WTC11 (cell line): ENCODE data around the gene TKTL1. TPM values are rescaled to one million over a fixed set of nuclear protein-coding genes. Genes with fewer than 3 reads are reported as not detected.

Experiments
- ATAC-seq: fragments of 200-7000 bp; cut with Tn5 transposase; 2 replicates; pipeline ENCODE4 v1.10.0; 2021; ENCODE audit warnings: mild to moderate bottlenecking, moderate library complexity
- CTCF ChIA-PET: fragments of 300-600 bp; sonication (Branson Sonifier 250); formaldehyde crosslinking; loops from one replicate; lab custom pipeline; 2021; ENCODE audit warnings: antibody characterized with exemption; lab: Charles Lee
- POLR2A ChIA-PET: fragments of 350-600 bp; sonication (Branson Sonifier 250); formaldehyde crosslinking; loops from one replicate; lab custom pipeline; 2021; ENCODE audit warnings: antibody characterized with exemption; lab: Charles Lee
- DNase-seq: peaks from one replicate; pipeline ENCODE4 v3.0.0; 2021; ENCODE audit warnings: low spot score
- H3K27ac Mint-ChIP-seq: 2 replicates; pipeline ENCODE4 v1.8.0; 2021; ENCODE audit warnings: mixed read lengths
- H3K27me3 Mint-ChIP-seq: 2 replicates; pipeline ENCODE4 v1.8.0; 2021; ENCODE audit warnings: low read depth, mild to moderate bottlenecking, moderate library complexity, mixed read lengths
- H3K36me3 Mint-ChIP-seq: 2 replicates; pipeline ENCODE4 v1.8.0; 2021; ENCODE audit warnings: mixed read lengths
- H3K4me1 Mint-ChIP-seq: 2 replicates; pipeline ENCODE4 v1.8.0; 2022; ENCODE audit warnings: mixed read lengths
- H3K4me3 Mint-ChIP-seq: 2 replicates; pipeline ENCODE4 v1.8.0; 2021; ENCODE audit warnings: mild to moderate bottlenecking, moderate library complexity, mixed read lengths
- H3K9me3 Mint-ChIP-seq: 2 replicates; pipeline ENCODE4 v1.8.0; 2021; ENCODE audit warnings: mixed read lengths
- CDX4 ChIP-seq: fragments of 250-450 bp; sonication (Bioruptor Pico); IDR thresholded peaks from 2 replicates; pipeline ENCODE4 v1.9.0; 2021; ENCODE audit warnings: moderate library complexity, mild to moderate bottlenecking, inconsistent platforms, borderline replicate concordance
- E2F5 ChIP-seq: sonication (generic); formaldehyde crosslinking; IDR thresholded peaks from 2 replicates; pipeline ENCODE4 v1.8.1; 2022; ENCODE audit warnings: mild to moderate bottlenecking, moderate library complexity, missing genetic modification reagents
- EMX1 ChIP-seq: fragments of 250-450 bp; sonication (Bioruptor Pico); IDR thresholded peaks from 2 replicates; pipeline ENCODE4 v1.8.0; 2021; ENCODE audit warnings: mild to moderate bottlenecking
- ETV6 ChIP-seq: sonication (generic); formaldehyde crosslinking; IDR thresholded peaks from 2 replicates; pipeline ENCODE4 v1.8.1; 2022; ENCODE audit warnings: mild to moderate bottlenecking, missing genetic modification reagents
- FOXJ3 ChIP-seq: sonication (generic); formaldehyde crosslinking; IDR thresholded peaks from 2 replicates; pipeline ENCODE4 v1.9.0; 2021; ENCODE audit warnings: missing genetic modification reagents, mild to moderate bottlenecking, borderline replicate concordance
- FOXP1 ChIP-seq: sonication (generic); formaldehyde crosslinking; IDR thresholded peaks from 2 replicates; pipeline ENCODE4 v1.8.0; 2022; ENCODE audit warnings: missing genetic modification reagents, mild to moderate bottlenecking, moderate library complexity, borderline replicate concordance
- KAT7 ChIP-seq: sonication (generic); formaldehyde crosslinking; IDR thresholded peaks from 2 replicates; pipeline ENCODE4 v1.8.1; 2023; ENCODE audit warnings: missing genetic modification reagents, mild to moderate bottlenecking, borderline replicate concordance
- MLX ChIP-seq: sonication (generic); formaldehyde crosslinking; IDR thresholded peaks from 2 replicates; pipeline ENCODE4 v1.8.1; 2023; ENCODE audit warnings: mild to moderate bottlenecking, missing genetic modification reagents, moderate library complexity
- NFE2L1 ChIP-seq: sonication (generic); formaldehyde crosslinking; IDR thresholded peaks from 2 replicates; pipeline ENCODE4 v1.8.1; 2023; ENCODE audit warnings: missing genetic modification reagents
- NR3C1 ChIP-seq: sonication (generic); formaldehyde crosslinking; conservative IDR thresholded peaks from 2 replicates; pipeline ENCODE4 v1.8.1; 2023; ENCODE audit warnings: low read depth, mild to moderate bottlenecking, missing genetic modification reagents
- OVOL2 ChIP-seq: fragments of 250-450 bp; sonication (Bioruptor Pico); IDR thresholded peaks from 2 replicates; pipeline ENCODE4 v1.9.0; 2021; ENCODE audit warnings: mild to moderate bottlenecking, borderline replicate concordance
- SMAD4 ChIP-seq: sonication (generic); formaldehyde crosslinking; IDR thresholded peaks from 2 replicates; pipeline ENCODE4 v1.8.0; 2022; ENCODE audit warnings: mild to moderate bottlenecking, missing genetic modification reagents
- SOX15 ChIP-seq: fragments of 250-450 bp; sonication (Bioruptor Pico); IDR thresholded peaks from 2 replicates; pipeline ENCODE4 v1.9.0; 2021; ENCODE audit warnings: mild to moderate bottlenecking
- total RNA-seq: library from RNA; stranded (reverse); gene quantifications from 3 replicates; pipeline ENCODE4 v1.2.3, GENCODE V29; 2021
- TF ChIP-seq, protein P1 (sequence below): sonication (generic); formaldehyde crosslinking; IDR thresholded peaks from 2 replicates; pipeline ENCODE4 v1.8.0; 2022; ENCODE audit warnings: missing genetic modification reagents
- TF ChIP-seq, protein P2 (sequence below): sonication (generic); formaldehyde crosslinking; IDR thresholded peaks from 2 replicates; pipeline ENCODE4 v1.8.0; 2022; ENCODE audit warnings: mild to moderate bottlenecking, missing genetic modification reagents
- TF ChIP-seq, protein P3 (sequence below): sonication (generic); formaldehyde crosslinking; IDR thresholded peaks from 2 replicates; pipeline ENCODE4 v1.8.0; 2023; ENCODE audit warnings: missing genetic modification reagents
- TF ChIP-seq, protein P4 (sequence below): sonication (generic); formaldehyde crosslinking; IDR thresholded peaks from 2 replicates; pipeline ENCODE4 v1.8.1; 2022; ENCODE audit warnings: missing genetic modification reagents, borderline replicate concordance
- TF ChIP-seq, protein P5 (sequence below): fragments of 250-450 bp; sonication (Bioruptor Pico); conservative IDR thresholded peaks from 2 replicates; pipeline ENCODE4 v1.9.0; 2021; ENCODE audit warnings: mild to moderate bottlenecking

The TKTL1 gene
- total RNA-seq, 1 experiment from 2014 or later, result 0.46 TPM

DNA sequence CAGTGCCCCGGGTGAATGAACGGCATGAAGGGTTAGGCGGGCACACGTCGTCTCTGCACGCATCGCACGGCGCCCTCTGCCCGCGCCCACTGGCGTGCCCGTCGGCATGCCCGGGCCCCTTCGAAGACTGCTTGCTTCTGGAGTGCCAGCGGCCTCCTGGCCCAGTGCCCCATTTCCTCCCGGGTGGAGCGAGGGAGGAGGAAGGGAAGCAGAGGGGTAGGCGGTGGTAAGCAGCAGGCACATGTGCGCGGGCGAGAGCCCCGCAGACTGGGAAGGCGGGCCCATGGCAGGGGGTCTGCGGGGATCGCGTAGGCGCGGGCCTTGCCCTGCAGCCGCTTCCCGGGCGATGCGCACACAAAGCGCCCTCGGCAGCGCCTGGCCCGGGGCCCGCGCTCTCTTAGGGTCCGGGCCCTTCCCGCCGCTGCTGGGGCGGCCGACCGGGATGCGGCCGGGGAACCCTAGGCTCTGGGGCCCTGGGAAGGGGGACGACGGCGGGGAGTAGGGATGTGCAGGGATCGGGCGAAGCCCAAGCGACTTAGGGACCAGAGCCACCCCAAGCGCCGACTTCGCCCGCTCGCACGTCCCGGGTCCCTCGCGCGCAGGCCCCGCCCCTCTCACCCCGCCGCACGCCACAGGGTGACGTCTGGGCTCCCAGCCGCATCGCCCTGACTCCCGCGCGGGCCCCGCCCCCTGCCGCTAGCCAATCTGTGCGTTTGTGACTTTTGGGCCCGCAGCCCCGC lies 82.6 kb downstream of the TKTL1 start:
- POLR2A ChIA-PET, result interaction anchor here (1.0 to 3.3 kb wide), 5 partner anchors 7 to 31 kb away, joined by 3 to 13 read pairs (median 5); partner anchors contain the start of genes DNASE1L1 and RPL10
- H3K4me1 Mint-ChIP-seq, result peaks cover 20% of the 10 kb centered on the region
- CTCF ChIA-PET, result no interaction called here
- ATAC-seq, result no peak
- H3K4me3 Mint-ChIP-seq, result peak overlapping the region; percentile 62
- peak; percentile 29 for DNase-seq
- no peak for TF ChIP-seq E2F5
- TF ChIP-seq FOXJ3 (CRISPR knock-in tag), result no peak
- peak; percentile 55; the same call in 1 of the 2 replicates for TF ChIP-seq NFE2L1 (CRISPR knock-in tag)
- TF ChIP-seq, protein P1, sequence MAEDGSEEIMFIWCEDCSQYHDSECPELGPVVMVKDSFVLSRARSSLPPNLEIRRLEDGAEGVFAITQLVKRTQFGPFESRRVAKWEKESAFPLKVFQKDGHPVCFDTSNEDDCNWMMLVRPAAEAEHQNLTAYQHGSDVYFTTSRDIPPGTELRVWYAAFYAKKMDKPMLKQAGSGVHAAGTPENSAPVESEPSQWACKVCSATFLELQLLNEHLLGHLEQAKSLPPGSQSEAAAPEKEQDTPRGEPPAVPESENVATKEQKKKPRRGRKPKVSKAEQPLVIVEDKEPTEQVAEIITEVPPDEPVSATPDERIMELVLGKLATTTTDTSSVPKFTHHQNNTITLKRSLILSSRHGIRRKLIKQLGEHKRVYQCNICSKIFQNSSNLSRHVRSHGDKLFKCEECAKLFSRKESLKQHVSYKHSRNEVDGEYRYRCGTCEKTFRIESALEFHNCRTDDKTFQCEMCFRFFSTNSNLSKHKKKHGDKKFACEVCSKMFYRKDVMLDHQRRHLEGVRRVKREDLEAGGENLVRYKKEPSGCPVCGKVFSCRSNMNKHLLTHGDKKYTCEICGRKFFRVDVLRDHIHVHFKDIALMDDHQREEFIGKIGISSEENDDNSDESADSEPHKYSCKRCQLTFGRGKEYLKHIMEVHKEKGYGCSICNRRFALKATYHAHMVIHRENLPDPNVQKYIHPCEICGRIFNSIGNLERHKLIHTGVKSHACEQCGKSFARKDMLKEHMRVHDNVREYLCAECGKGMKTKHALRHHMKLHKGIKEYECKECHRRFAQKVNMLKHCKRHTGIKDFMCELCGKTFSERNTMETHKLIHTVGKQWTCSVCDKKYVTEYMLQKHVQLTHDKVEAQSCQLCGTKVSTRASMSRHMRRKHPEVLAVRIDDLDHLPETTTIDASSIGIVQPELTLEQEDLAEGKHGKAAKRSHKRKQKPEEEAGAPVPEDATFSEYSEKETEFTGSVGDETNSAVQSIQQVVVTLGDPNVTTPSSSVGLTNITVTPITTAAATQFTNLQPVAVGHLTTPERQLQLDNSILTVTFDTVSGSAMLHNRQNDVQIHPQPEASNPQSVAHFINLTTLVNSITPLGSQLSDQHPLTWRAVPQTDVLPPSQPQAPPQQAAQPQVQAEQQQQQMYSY (CRISPR knock-in tag), result no peak
- peaks cover 8% of the 10 kb centered on the region for H3K27me3 Mint-ChIP-seq
- peak overlapping the region; percentile 76 for H3K27ac Mint-ChIP-seq
- no peaks in the 10 kb centered on the region for H3K9me3 Mint-ChIP-seq
- H3K36me3 Mint-ChIP-seq, result peaks cover 9% of the 10 kb centered on the region

- peak within 1 kb of the TSS; percentile 85 for H3K4me3 Mint-ChIP-seq
- H3K4me1 Mint-ChIP-seq, result peaks cover 20% of the 10 kb centered on the region
- H3K36me3 Mint-ChIP-seq, result peaks cover 9% of the 10 kb centered on the region
- H3K27me3 Mint-ChIP-seq, result peaks cover 8% of the 10 kb centered on the region
- ChIA-PET POLR2A (interaction anchor here (1.0 to 3.3 kb wide), 4 partner anchors 8 to 30 kb away, joined by 3 to 13 read pairs (median 6); partner anchors contain the start of genes DNASE1L1 and RPL10), CTCF (no interaction called here)
- no peaks in the 10 kb centered on the region for H3K9me3 Mint-ChIP-seq
- ATAC-seq (peak; percentile 83), DNase-seq (peak; percentile 95)
- peak within 1 kb of the TSS; percentile 100 for H3K27ac Mint-ChIP-seq
- TF ChIP-seq ETV6 (peak; percentile 33; the same call in 1 of the 2 replicates), EMX1 (CRISPR knock-in tag) (no peak), SMAD4 (no peak), E2F5 (0 out of 2 replicates have a peak, but pooled peaks have one; percentile 25), OVOL2 (CRISPR knock-in tag) (no peak), KAT7 (no peak), NR3C1 (no peak), MLX (CRISPR knock-in tag) (no peak), FOXP1 (CRISPR knock-in tag) (peak; percentile 69), NFE2L1 (CRISPR knock-in tag) (no peak; the same call in 1 of the 2 replicates), SOX15 (CRISPR knock-in tag) (no peak), CDX4 (CRISPR knock-in tag) (no peak)
- TF ChIP-seq, protein P2, sequence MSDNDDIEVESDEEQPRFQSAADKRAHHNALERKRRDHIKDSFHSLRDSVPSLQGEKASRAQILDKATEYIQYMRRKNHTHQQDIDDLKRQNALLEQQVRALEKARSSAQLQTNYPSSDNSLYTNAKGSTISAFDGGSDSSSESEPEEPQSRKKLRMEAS, result peak; percentile 38; the same call in 1 of the 2 replicates
- TF ChIP-seq, protein P3, sequence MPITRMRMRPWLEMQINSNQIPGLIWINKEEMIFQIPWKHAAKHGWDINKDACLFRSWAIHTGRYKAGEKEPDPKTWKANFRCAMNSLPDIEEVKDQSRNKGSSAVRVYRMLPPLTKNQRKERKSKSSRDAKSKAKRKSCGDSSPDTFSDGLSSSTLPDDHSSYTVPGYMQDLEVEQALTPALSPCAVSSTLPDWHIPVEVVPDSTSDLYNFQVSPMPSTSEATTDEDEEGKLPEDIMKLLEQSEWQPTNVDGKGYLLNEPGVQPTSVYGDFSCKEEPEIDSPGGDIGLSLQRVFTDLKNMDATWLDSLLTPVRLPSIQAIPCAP (CRISPR knock-in tag), result no peak
- TF ChIP-seq, protein P4, sequence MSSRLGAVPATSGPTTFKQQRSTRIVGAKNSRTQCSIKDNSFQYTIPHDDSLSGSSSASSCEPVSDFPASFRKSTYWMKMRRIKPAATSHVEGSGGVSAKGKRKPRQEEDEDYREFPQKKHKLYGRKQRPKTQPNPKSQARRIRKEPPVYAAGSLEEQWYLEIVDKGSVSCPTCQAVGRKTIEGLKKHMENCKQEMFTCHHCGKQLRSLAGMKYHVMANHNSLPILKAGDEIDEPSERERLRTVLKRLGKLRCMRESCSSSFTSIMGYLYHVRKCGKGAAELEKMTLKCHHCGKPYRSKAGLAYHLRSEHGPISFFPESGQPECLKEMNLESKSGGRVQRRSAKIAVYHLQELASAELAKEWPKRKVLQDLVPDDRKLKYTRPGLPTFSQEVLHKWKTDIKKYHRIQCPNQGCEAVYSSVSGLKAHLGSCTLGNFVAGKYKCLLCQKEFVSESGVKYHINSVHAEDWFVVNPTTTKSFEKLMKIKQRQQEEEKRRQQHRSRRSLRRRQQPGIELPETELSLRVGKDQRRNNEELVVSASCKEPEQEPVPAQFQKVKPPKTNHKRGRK (CRISPR knock-in tag), result no peak
- TF ChIP-seq, protein P5, sequence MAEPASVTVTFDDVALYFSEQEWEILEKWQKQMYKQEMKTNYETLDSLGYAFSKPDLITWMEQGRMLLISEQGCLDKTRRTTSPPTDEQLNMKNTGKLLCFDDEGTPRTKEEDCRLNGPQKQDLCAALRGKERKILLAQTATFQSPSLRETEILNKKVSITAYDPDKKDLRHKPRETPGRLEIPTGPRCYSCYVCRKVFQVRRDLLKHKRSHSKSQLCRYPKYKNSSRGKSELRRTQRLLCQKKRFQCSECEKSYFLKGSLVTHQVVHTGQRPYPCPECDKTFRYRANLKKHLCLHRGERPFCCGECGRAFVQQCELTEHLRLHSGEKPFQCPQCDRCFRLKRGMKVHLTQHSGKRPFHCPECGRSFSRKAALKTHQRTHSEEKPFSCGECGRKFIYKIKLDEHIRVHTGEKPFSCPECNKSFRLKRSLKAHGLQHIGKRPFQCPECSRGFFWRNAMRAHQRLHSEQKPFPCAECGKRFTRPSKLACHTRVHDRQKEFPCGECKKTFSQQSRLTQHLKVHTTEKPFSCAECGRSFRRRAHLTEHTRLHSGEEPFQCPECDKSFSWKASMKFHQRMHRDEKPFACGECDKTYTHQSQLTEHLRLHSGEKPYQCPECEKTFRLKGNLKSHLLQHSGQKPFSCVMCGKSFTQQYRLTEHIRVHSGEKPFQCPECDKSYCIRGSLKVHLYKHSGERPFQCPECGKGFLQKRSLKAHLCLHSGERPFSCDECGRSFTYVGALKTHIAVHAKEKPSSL (CRISPR knock-in tag), result no peak
Observed at GRCh38 chrX:154378799-154379568, 83.4 kb downstream of the TKTL1 start, which contains the start of gene EMD. TSS of gene EMD (plus strand) at chrX:154379295. CDS start at chrX:154379485, 190 bp downstream.
